ENCODE data around the gene CACNA2D3.

CACNA2D3 gene

GRCh38 chr3:54962200-54962599 is 839.8 kb downstream of the CACNA2D3 start:
- H3K27ac ChIP-seq = no peak overlapping the region
- TF ChIP-seq CTCF (IDR thresholded peaks at IDR 0.05) = no peak
- no peak for TF ChIP-seq ZFX (IDR thresholded peaks at IDR 0.05; ENCODE audit: borderline replicate concordance)

GRCh38 chr3:54963641-54964040 is 841.3 kb downstream of the CACNA2D3 start:
- H3K27ac ChIP-seq = no peak overlapping the region
- TF ChIP-seq ZFX (IDR thresholded peaks at IDR 0.05; ENCODE audit: borderline replicate concordance) = no peak
- TF ChIP-seq CTCF (IDR thresholded peaks at IDR 0.05) = no peak

- TF ChIP-seq ZFX (IDR thresholded peaks at IDR 0.05; ENCODE audit: borderline replicate concordance) (no peak), CTCF (IDR thresholded peaks at IDR 0.05) (no peak)
- H3K27ac ChIP-seq = no peak overlapping the region
These were observed 841.7 kb downstream of the CACNA2D3 start for GRCh38 chr3:54964081-54964480.

GRCh38 chr3:54965746-54966145 is 843.4 kb downstream of the CACNA2D3 start:
- no peak overlapping the region for H3K27ac ChIP-seq
- TF ChIP-seq ZFX (IDR thresholded peaks at IDR 0.05; ENCODE audit: borderline replicate concordance) (no peak), CTCF (IDR thresholded peaks at IDR 0.05) (no peak)

- H3K27ac ChIP-seq = no peak overlapping the region
- no peak for TF ChIP-seq ZFX (IDR thresholded peaks at IDR 0.05; ENCODE audit: borderline replicate concordance)
- no peak for TF ChIP-seq CTCF (IDR thresholded peaks at IDR 0.05)
These were observed 844.6 kb downstream of the CACNA2D3 start for GRCh38 chr3:54966979-54967378.

GRCh38 chr3:54967731-54968161 is 845.4 kb downstream of the CACNA2D3 start:
- H3K27ac ChIP-seq = no peak overlapping the region
- TF ChIP-seq CTCF (IDR thresholded peaks at IDR 0.05) = no peak
- no peak for TF ChIP-seq ZFX (IDR thresholded peaks at IDR 0.05; ENCODE audit: borderline replicate concordance)

GRCh38 chr3:54968546-54969172 is 846.3 kb downstream of the CACNA2D3 start:
- H3K27ac ChIP-seq = no peak overlapping the region
- no peak for TF ChIP-seq CTCF (IDR thresholded peaks at IDR 0.05)
- no peak for TF ChIP-seq ZFX (IDR thresholded peaks at IDR 0.05; ENCODE audit: borderline replicate concordance)
